NCI-H2081 treated with DMSO at 0.1 percent for 48 hours (cell line): Measurements from ENCODE around the gene BTN2A1.
A peak's percentile ranks its signal among the peaks of the same experiment; 100 is the strongest.

Experiments
- DNase-seq: peaks from one replicate; lab custom pipeline; 2025; lab: John Stamatoyannopoulos, UW

BTN2A1 gene

GRCh38 chr6:26468829-26469228 is 11.1 kb downstream of the BTN2A1 start:
- DNase-seq = no peak

- no peak for DNase-seq
Observed at GRCh38 chr6:26470643-26471042, 12.9 kb downstream of the BTN2A1 start.

- DNase-seq = no peak
Observed at GRCh38 chr6:26471970-26472369, 14.2 kb downstream of the BTN2A1 start.

GRCh38 chr6:26472549-26473290 is 15.0 kb downstream of the BTN2A1 start:
- no peak for DNase-seq

GRCh38 chr6:26473429-26473757 is 15.6 kb downstream of the BTN2A1 start:
- no peak for DNase-seq

- peak; percentile 84 for DNase-seq
Observed at GRCh38 chr6:26473758-26474438, 16.1 kb downstream of the BTN2A1 start.

- DNase-seq = no peak
Observed at GRCh38 chr6:26474439-26474881, 16.7 kb downstream of the BTN2A1 start.

GRCh38 chr6:26475823-26476729 is 18.3 kb downstream of the BTN2A1 start:
- no peak for DNase-seq

- no peak for DNase-seq
Observed at GRCh38 chr6:26476896-26477295, 19.1 kb downstream of the BTN2A1 start.

GRCh38 chr6:26477426-26477825 is 19.7 kb downstream of the BTN2A1 start:
- DNase-seq = no peak

GRCh38 chr6:26478100-26478984 is 20.6 kb downstream of the BTN2A1 start:
- no peak for DNase-seq

- DNase-seq = no peak
Observed at GRCh38 chr6:26478985-26479278, 21.2 kb downstream of the BTN2A1 start.

- no peak for DNase-seq
Observed at GRCh38 chr6:26482338-26482737, 24.6 kb downstream of the BTN2A1 start.

GRCh38 chr6:26483727-26484126 is 26.0 kb downstream of the BTN2A1 start:
- DNase-seq = no peak

- DNase-seq = no peak
Observed at GRCh38 chr6:26484161-26484560, 26.4 kb downstream of the BTN2A1 start.

GRCh38 chr6:26485112-26485780 is 27.5 kb downstream of the BTN2A1 start:
- no peak for DNase-seq

GRCh38 chr6:26486358-26486757 is 28.6 kb downstream of the BTN2A1 start:
- DNase-seq = no peak

GRCh38 chr6:26487466-26487865 is 29.7 kb downstream of the BTN2A1 start:
- DNase-seq = no peak

GRCh38 chr6:26489996-26490964 is 32.5 kb downstream of the BTN2A1 start:
- DNase-seq = no peak

GRCh38 chr6:26491604-26492003 is 33.8 kb downstream of the BTN2A1 start:
- DNase-seq = no peak
